ENCODE results near the gene NFATC1.

- TF ChIP-seq CTCF (IDR thresholded peaks at IDR 0.05) (no peak), POLR2A (IDR thresholded peaks at IDR 0.05) (no peak)
Measured at GRCh38 chr18:79528316-79528695, 132.6 kb downstream of the NFATC1 start.

Data from ovary (tissue), 3 donors.